ENCODE data around the gene KRTAP12-3.
"Not testable (repeated sequence)": the region's sequence is repeated elsewhere in the genome, so short reads cannot be mapped to it uniquely, and the experiment has no call there.

KRTAP12-3 gene

DNA sequence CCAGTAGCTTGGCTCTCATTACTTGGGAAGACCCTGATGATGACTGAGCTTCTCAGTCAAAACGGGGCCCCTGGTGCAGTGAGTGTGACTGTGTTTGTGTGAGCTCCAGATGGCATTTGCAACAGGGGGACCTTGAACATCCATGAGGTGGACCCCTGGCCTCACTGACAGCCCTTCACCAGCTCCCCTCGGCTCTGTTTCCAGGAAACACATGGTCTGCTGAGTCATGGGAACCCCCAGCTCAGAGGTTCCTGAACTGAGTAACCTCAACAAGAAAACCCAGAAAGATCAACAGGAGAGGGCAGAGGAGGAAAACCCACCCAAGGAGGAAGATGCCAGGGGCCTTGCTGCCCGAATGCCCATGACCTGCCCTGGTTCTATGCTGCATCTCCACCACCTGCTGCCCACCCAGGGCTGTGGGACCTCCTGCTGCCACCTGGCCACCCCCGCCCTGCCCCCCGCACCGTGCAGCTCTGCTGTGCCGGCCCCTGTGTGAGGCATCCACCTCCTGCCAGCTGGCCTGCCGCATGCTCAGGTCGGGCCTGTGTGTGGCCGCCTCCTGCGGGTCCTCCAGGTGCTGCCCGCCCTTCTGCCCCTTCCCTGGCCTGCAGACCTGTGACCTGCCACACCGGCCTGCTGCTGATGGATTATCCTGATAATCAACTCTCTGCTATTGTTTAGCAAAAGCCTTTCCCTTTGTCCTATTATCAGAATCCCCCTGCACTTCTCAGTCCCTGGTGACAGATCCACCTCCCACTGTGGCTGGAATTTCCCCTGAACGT is 28.5 kb downstream of the KRTAP12-3 start:
- DNase-seq: no peak

GRCh38 chr21:44686843-44687561 is 29.3 kb downstream of the KRTAP12-3 start:
- no peak for DNase-seq

GRCh38 chr21:44687671-44688070 is 29.9 kb downstream of the KRTAP12-3 start:
- no peak for DNase-seq

- DNase-seq: not testable (repeated sequence)
These were observed 32.0 kb downstream of the KRTAP12-3 start for GRCh38 chr21:44689740-44690139.

DNA sequence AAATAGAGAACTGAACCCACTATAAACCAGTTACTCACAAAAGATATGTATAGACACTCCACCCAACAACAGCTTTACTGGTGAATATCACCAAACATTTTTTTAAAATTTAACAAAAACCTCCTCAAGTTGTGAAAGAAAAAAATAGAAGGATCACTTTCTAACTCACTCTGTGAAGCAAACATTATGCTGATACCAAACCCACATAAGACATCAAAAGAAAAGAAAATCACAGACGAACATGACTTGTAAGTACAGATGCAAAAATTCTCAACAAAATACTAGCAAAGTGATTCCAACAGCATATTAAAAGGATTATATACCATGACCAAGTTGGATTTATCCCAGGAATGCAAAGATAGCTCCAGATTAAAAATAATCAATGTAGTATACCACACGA is 34.0 kb downstream of the KRTAP12-3 start:
- DNase-seq: no peak

DNA sequence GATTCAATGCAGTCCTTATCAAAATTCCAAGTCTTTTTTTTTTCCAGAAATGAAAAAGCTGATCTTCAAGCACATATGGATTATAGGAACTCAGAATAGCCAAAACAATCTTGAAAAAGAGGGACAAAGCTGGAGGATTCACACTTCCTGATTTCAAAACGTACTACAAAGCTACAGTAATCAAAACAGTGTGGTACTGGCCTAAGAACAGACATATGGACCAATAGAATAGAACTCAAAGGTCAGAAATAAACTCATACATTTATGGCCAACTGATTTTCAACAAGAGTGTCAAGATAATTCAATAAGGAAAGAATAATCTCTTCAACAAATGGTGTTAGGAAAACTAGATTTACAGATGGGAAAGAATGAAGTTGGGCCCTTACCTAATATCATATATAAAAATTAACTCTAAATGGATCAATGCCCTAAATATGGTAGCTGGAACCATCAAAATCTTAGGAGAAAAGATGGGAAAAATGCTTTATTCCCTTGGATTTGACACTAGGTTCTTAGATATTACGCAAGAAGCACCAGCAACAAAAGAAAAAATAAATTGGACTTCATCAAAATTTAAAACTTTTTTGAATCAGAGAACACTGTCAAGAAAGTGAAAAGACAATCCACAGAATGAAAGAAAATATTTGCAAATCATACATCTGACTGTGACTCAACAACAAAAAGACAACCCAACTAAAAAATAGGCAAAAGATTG is 35.2 kb downstream of the KRTAP12-3 start:
- no peak for DNase-seq

GRCh38 chr21:44694776-44695175 is 37.0 kb downstream of the KRTAP12-3 start:
- no peak for DNase-seq

GRCh38 chr21:44695184-44695583 is 37.5 kb downstream of the KRTAP12-3 start:
- no peak for DNase-seq

GRCh38 chr21:44695641-44696040 is 37.9 kb downstream of the KRTAP12-3 start:
- DNase-seq: no peak

DNA sequence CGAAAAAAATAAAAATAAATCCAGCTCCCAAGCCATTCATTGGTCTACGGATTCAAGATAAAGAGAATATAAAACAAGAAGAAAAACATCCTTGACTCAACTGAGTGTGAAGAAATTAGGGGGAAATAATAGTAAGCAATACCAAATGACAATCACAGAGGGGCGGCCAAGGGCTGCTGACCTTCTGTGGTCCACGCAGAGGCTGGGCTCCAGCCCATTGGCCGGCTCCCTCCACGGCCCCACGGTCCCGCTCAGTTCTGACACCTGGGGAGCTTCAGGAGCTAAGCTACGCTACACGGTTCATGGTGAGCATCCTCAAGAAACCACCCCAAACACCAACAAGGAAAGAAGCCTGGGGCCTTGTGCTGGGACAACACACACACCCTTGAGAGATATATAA is 38.8 kb downstream of the KRTAP12-3 start:
- DNase-seq: no peak

- DNase-seq: not testable (repeated sequence)
These were observed 39.6 kb downstream of the KRTAP12-3 start, which contains the start of gene KRTAP10-12 for GRCh38 chr21:44697172-44697810. KRTAP10-12 (plus strand) TSS chr21:44697172; CDS start chr21:44697202, 30 bp downstream.

DNA sequence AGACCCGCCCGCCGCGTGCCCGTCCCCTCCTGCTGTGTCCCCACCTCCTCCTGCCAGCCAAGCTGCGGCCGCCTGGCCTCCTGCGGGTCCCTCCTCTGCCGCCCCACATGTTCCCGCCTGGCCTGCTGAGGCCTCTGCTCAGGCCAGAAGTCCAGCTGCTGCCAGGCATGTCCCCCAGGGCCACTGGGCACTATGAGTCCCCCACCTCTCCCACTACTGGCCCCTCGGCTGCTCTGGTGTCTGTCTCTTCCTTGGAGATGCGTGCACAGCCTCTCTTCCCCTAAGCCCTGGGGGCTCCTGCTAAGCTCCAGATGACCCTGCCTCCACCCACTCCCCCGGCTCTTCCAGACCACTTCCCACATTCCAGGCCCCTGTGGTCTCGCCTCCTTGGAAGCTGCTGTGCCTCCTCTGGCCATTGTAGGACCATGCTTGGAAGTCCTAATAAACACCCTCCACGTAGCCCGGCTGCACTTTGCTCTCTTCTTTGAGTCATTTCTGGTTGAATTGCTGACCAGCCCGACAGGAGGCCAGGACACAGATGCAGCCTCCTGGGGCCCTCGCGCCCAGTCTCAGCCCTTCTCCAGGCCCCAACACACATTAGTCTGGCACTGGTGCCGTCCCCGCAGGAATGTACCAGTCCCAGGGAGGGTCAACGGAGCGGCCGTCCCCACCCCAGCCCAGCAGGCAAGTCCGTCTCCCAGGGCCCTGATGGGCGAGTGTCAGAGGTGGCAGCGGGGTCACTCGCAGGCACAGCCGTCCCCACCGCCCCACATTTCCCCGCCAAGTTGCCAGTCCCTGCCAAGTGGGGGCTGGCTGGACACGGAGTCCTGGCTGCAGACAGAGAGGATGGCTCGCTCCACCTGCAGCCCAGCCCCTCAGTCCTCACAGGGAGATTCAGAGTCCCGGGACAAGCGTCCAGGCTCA is 40.3 kb downstream of the KRTAP12-3 start:
- no peak for DNase-seq

DNA sequence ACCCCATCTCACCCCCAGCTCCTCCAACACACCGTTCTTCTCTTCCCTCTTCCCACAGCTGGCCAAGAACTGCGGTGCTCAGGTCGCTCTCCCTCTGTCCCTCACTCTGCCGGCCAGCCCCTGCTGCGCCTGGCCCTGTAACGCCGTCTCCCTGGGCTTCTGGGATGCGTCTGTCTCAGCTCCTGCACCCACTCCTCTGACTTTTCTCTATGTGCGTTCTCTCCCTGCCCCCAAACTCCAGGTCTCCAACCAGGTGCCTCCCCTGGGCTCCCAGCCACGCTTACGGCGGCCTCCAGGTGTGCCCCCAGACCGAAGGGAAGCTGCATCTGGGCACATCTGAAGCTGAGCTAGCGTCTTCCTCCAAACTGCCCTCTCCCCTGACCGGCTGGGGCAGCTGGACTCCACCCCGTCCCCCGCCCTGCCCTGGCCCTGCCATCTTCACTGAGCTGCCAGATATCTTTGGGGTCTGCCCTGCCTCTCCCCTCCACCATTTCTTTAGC is 41.8 kb downstream of the KRTAP12-3 start:
- no peak for DNase-seq

GRCh38 chr21:44700101-44701022 is 42.6 kb downstream of the KRTAP12-3 start:
- no peak for DNase-seq

DNA sequence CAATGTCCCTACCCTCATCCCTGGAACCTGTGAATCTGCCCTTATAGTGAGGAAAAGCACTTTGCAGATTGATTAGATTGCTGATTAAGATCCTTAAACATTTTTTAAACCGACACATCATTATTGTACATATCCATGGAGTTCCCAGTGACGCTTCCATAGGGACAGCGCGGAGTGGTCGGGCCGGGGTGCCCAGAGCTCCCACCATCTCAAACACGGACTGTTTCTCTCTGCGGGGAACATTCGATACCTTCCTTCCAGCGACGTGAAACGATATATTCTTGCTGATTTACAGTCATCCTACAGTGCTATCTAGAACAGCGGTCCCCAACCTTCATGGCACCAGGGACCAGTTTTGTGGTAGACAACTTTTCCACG is 43.3 kb downstream of the KRTAP12-3 start:
- no peak for DNase-seq

- DNase-seq: no peak
These were observed 43.8 kb downstream of the KRTAP12-3 start for GRCh38 chr21:44701541-44701940.

DNA sequence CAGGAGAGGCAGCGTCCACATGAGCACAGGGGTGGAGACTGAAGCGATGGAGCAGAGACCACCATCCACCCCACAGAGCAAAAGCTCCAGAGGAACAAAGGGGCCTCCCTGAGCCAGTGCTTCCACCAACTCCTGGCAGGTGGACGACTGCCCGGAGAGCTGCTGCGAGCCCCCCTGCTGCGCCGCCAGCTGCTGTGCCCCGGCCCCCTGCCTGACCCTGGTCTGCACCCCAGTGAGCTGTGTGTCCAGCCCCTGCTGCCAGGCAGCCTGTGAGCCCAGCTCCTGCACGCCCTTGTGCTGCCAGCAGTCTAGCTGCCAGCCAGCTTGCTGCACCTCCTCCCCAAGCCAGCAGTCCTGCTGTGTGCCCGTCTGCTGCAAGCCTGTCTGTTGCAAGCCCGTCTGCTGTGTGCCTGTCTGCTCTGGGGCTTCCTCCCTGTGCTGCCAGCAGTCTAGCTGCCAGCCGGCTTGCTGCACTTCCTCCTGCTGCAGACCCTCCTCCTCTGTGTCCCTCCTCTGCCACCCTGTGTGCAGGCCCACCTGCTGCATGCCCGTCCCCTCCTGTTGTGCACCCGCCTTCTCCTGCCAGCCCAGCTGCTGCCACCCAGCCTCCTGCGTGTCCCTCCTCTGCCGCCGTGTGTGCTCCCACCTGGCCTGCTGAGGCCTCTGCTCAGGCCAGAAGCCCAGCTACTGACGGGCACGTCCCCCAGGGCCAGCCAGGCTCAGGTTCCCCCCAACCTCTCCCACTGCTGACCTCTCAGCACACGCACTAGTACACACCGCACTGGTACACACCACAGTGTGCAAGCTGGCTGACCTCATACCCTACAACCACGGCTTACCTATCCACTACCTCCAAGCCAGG is 44.6 kb downstream of the KRTAP12-3 start:
- no peak for DNase-seq

DNA sequence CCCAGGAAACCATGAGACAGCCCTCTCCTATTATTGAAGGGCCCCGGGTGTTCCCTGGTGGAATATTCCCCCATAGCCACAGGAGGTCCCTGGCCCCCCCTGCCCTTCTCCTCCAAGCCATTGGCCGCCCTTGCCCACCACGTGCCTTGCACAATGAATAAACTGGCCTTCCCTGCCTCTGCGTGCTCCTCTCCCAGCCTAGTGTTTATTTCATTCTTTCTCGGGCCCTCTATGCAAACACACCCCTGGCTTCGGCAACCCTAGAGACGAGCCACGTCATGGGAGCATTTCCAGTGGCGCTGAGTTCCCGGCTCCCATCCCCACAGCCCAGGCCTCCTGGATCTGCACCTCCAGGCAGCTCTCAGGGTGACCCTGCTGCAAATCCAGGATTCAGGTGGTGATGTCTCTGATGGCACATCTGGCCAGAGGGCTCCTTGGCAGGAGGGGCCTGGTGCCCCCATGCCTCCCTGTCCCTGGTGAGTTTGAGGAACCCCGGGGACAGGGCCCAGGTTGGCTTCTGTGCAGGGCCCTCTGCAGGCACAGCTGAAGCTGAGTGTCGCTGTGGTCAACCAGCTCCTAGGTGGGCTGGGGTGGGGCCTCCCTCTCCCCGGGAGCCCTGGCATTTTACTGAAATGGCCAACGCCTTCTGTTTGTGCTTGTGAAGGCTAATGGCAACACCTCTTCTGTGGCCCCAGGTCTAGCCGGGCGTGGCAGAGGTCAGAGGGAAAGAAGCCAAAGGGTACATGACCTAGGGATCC is 45.4 kb downstream of the KRTAP12-3 start:
- DNase-seq: no peak
